GM12878 (cell line): ENCODE data around the gene GPR4. TPM values are rescaled to one million over a fixed set of nuclear protein-coding genes. Genes with fewer than 3 reads are reported as not detected.
A peak's percentile ranks its signal among the peaks of the same experiment; 100 is the strongest.

ENCODE experiments used
- ATAC-seq: fragments of 200-7000 bp; cut with Tn5 transposase; 3 replicates; pipeline ENCODE4 v1.9.1; 2020; ENCODE audit warnings: mild to moderate bottlenecking, moderate library complexity
- BruUV-seq: library from RNA; stranded (reverse); fragments of 400-500 nt; replicated peaks from 2 replicates; lab custom pipeline; 2021; lab: Mats Ljungman, UMichigan
- CTCF ChIA-PET: fragments of 300-600 bp; sonication (Branson Sonifier 250); formaldehyde crosslinking; extraction: SDS; loops from one replicate; lab custom pipeline; 2021; ENCODE audit warnings: inconsistent platforms; lab: Yijun Ruan, JAX
- POLR2A ChIA-PET: fragments of 350-600 bp; formaldehyde crosslinking; extraction: SDS; loops from one replicate; lab custom pipeline; 2021; ENCODE audit warnings: inconsistent platforms; lab: Charles Lee
- RAD21 ChIA-PET: fragments of 300-600 bp; sonication (Branson Sonifier 250); formaldehyde crosslinking; loops from one replicate; lab custom pipeline; 2023; ENCODE audit warnings: antibody characterized with exemption; ENCODE audit not compliant: unreplicated experiment; lab: Charles Lee
- SMC1A ChIA-PET: fragments of 300-600 bp; sonication (Branson Sonifier 250); formaldehyde crosslinking; loops from one replicate; lab custom pipeline; 2023; ENCODE audit not compliant: unreplicated experiment, uncharacterized antibody; lab: Charles Lee
- DNase-seq: peaks from one replicate; pipeline ENCODE4 v3.0.0-alpha.2; 2011; ENCODE audit warnings: low read depth, low spot score
- FAIRE-seq: peaks from 3 replicates; lab custom pipeline; 2011; peaks lifted over from hg19 to GRCh38; lab: Jason Lieb, UNC
- H2AFZ ChIP-seq: 2 replicates; pipeline ENCODE4 v1.6.0; 2011; ENCODE audit warnings: low read depth, low read length, control low read depth; ENCODE audit not compliant: control insufficient read depth
- H3K27ac ChIP-seq: 2 replicates; pipeline ENCODE4 v1.5.1; 2011; ENCODE audit warnings: control low read depth; ENCODE audit not compliant: control insufficient read depth, insufficient read depth
- H3K27me3 ChIP-seq, 2 experiments: replicated peaks in 1 of 2; 2 replicates each; pipeline versions ENCODE4 v1.6.0 to v1.6.1; 2011; ENCODE audit warnings: low read length in 1 of 2; ENCODE audit not compliant: control insufficient read depth in 2 of 2, insufficient read depth in 2 of 2
- H3K36me3 ChIP-seq, 2 experiments: 2 replicates each; pipeline ENCODE4 v1.5.1; 2011; ENCODE audit warnings: low read length in 1 of 2; ENCODE audit not compliant: control insufficient read depth in 2 of 2, insufficient read depth in 2 of 2
- H3K4me1 ChIP-seq: 2 replicates; pipeline ENCODE4 v1.6.1; 2011; ENCODE audit warnings: mild to moderate bottlenecking, low read length, moderate library complexity, mixed read lengths; ENCODE audit not compliant: control insufficient read depth, insufficient read depth
- H3K4me2 ChIP-seq: 2 replicates; pipeline ENCODE4 v1.6.0; 2011; ENCODE audit warnings: control low read depth; ENCODE audit not compliant: control insufficient read depth, insufficient read depth
- H3K4me3 ChIP-seq: fragments of 200-600 bp; sonication (generic); 2 replicates; pipeline ENCODE4 v1.5.1; 2016
- H3K79me2 ChIP-seq: 2 replicates; pipeline ENCODE4 v1.6.0; 2011; ENCODE audit warnings: low read length; ENCODE audit not compliant: control insufficient read depth, insufficient read depth
- H3K9ac ChIP-seq: 2 replicates; pipeline ENCODE4 v1.8.0; 2011; ENCODE audit warnings: low read length, control low read depth, mixed read lengths; ENCODE audit not compliant: control insufficient read depth, insufficient read depth
- H3K9me3 ChIP-seq: replicated peaks from 3 replicates; pipeline ENCODE4 v1.5.1; 2011; ENCODE audit warnings: mild to moderate bottlenecking, low read length; ENCODE audit not compliant: control insufficient read depth, insufficient read depth
- H4K20me1 ChIP-seq: 2 replicates; pipeline ENCODE4 v1.6.0; 2011; ENCODE audit not compliant: control insufficient read depth, insufficient read depth
- CREM ChIP-seq: IDR thresholded peaks from 2 replicates; pipeline ENCODE4 v1.6.1; 2014; ENCODE audit warnings: antibody characterized with exemption, low read depth
- HCFC1 ChIP-seq: fragments of 150-350 bp; IDR thresholded peaks from 2 replicates; pipeline ENCODE4 v1.6.1; 2014; ENCODE audit warnings: low read length
- IRF4 ChIP-seq: IDR thresholded peaks from 2 replicates; pipeline ENCODE4 v1.6.1; 2011; ENCODE audit warnings: low read depth, low read length
- KDM1A ChIP-seq: fragments of 200-600 bp; sonication (generic); IDR thresholded peaks from 2 replicates; pipeline ENCODE4 v1.6.1; 2016; ENCODE audit warnings: borderline replicate concordance
- NFYB ChIP-seq: IDR thresholded peaks from 2 replicates; pipeline ENCODE4 v1.6.1; 2011; ENCODE audit warnings: low read depth, mild to moderate bottlenecking, low read length, improper control_type of control experiment, moderate library complexity; ENCODE audit not compliant: insufficient read depth
- NR2F1 ChIP-seq: fragments of 450-650 bp; conservative IDR thresholded peaks from 2 replicates; pipeline ENCODE4 v1.6.1; 2017; ENCODE audit warnings: mild to moderate bottlenecking
- RAD21 ChIP-seq: IDR thresholded peaks from 2 replicates; pipeline ENCODE4 v1.6.1; 2011; ENCODE audit warnings: mild to moderate bottlenecking, low read depth, low read length, moderate library complexity; ENCODE audit not compliant: insufficient read depth
- SMARCA5 ChIP-seq: fragments of 450-650 bp; IDR thresholded peaks from 2 replicates; pipeline ENCODE4 v1.6.1; 2017; ENCODE audit warnings: mild to moderate bottlenecking
- SMC3 ChIP-seq: IDR thresholded peaks from 2 replicates; pipeline ENCODE4 v1.6.1; 2011; ENCODE audit warnings: low read length, improper control_type of control experiment, borderline replicate concordance
- ZNF384 ChIP-seq: IDR thresholded peaks from 2 replicates; pipeline ENCODE4 v1.6.1; 2012; ENCODE audit warnings: low read depth, mild to moderate bottlenecking, low read length, improper control_type of control experiment, borderline replicate concordance
- ZNF622 ChIP-seq: fragments of 450-650 bp; IDR thresholded peaks from 2 replicates; pipeline ENCODE4 v1.6.1; 2017; ENCODE audit warnings: mild to moderate bottlenecking, inconsistent platforms
- WGBS: methylation state at CpG from one replicate; pipeline ENCODE4 v1.1.6; 2016; ENCODE audit warnings: low lambda C conversion rate; ENCODE audit not compliant: insufficient replicate concordance, insufficient coverage; ENCODE audit errors: missing lambda C conversion rate; 5-methylcytosine and 5-hydroxymethylcytosine counted together
- in situ Hi-C: fragments of 300-500 bp; cut with MboI; formaldehyde crosslinking; loops from 9 replicates; pipeline ENCODE4 v1.14.3; 2018; ENCODE audit warnings: mixed read lengths
- intact Hi-C: fragments of 100-400 bp; cut with micrococcal nuclease; formaldehyde crosslinking; loops from one replicate; pipeline ENCODE4 v1.14.2; 2022; ENCODE audit not compliant: unreplicated experiment
- polyA plus RNA-seq, 11 experiments: library from polyadenylated mRNA; depleted of rRNA in 4 of 11; unstranded in 6 of 11; stranded (reverse) in 5 of 11; fragments of >200 nt; fragmentation: Nextera tagmentation in 4 of 11; fragmentation: Illumina TruSeq in 1 of 11; extraction: Ambion mirVana in 4 of 11; extraction: Trizol in 1 of 11; gene quantifications; 1 replicate in 1 of 11; 2 replicates in 10 of 11; pipeline versions ENCODE4 v1.2.1 to v1.2.3, GENCODE V29; 2011 to 2016; ENCODE audit warnings: inconsistent platforms in 2 of 11, missing spikeins in 2 of 11, low read depth in 1 of 11
- total RNA-seq, 4 experiments: library from RNA; depleted of rRNA in 3 of 4; stranded (reverse); fragments of >200 nt in 3 of 4; fragmentation: Illumina TruSeq in 1 of 4; extraction: Trizol in 1 of 4; gene quantifications; 2 replicates each; pipeline versions ENCODE4 v1.2.1 to v1.2.3, GENCODE V29; 2013 to 2021
- TF ChIP-seq, protein P1 (sequence below): fragments of 450-650 bp; IDR thresholded peaks from 2 replicates; pipeline ENCODE4 v1.6.1; 2018; ENCODE audit warnings: mild to moderate bottlenecking, low read depth, moderate library complexity; ENCODE audit not compliant: partially characterized antibody
- TF ChIP-seq, protein P2 (sequence below): fragments of 450-650 bp; IDR thresholded peaks from 2 replicates; pipeline ENCODE4 v1.6.1; 2017; ENCODE audit warnings: mild to moderate bottlenecking
- TF ChIP-seq, protein P3 (sequence below): fragments of 450-650 bp; IDR thresholded peaks from 2 replicates; pipeline ENCODE4 v1.6.1; 2016; ENCODE audit warnings: mild to moderate bottlenecking
- TF ChIP-seq, protein P4 (sequence below), 3 experiments: IDR thresholded peaks in 2 of 3; conservative IDR thresholded peaks in 1 of 3; 2 replicates each; pipeline ENCODE4 v1.5.1; 2011; ENCODE audit warnings: low read depth in 3 of 3, low read length in 3 of 3, mild to moderate bottlenecking in 3 of 3, control low read depth in 2 of 3, moderate library complexity in 2 of 3, inconsistent platforms in 1 of 3, mixed read lengths in 1 of 3; ENCODE audit not compliant: control insufficient read depth in 2 of 3, insufficient read depth in 1 of 3; ENCODE audit errors: extremely low read depth in 1 of 3

The GPR4 gene
- total and polyA plus RNA-seq, 10 of the 15 experiments (the other 5 are each of a cell fraction or from before 2014, with no cell fraction given), result not detected

- Histone ChIP-seq H3K4me3 (no peak overlapping the region), H3K4me2 (no peak overlapping the region), H4K20me1 (no peaks in the 10 kb centered on the region), H3K4me1 (peaks cover 1% of the 10 kb centered on the region; the same call in 1 of the 2 replicates), H3K27me3 (no peaks in the 10 kb centered on the region), H3K27ac (no peak overlapping the region), H3K9ac (no peak overlapping the region), H3K79me2 (peaks cover 17% of the 10 kb centered on the region), H3K36me3 (no peaks in the 10 kb centered on the region; a peak in 2 of 4 replicates), H3K9me3 (no peaks in the 10 kb centered on the region; the same call in 2 of the 3 replicates), H2AFZ (no peak overlapping the region)
- no peak for DNase-seq
- intact Hi-C loops (loop anchor here (5.0 kb wide), 1 partner anchor 73 kb away; the partner anchor contains the start of genes PPM1N and RTN2), in situ Hi-C loops (no loop called here)
- peak; percentile 97 for ATAC-seq
- FAIRE-seq, result peak; percentile 85
- ChIA-PET SMC1A (no interaction called here), CTCF (interaction anchor here (0.6 to 2.3 kb wide), 6 partner anchors 12 to 84 kb away, joined by 3 to 9 read pairs (median 4); no protein-coding TSS in a partner anchor), POLR2A (no interaction called here), RAD21 (interaction anchor here (1.2 to 1.5 kb wide), 2 partner anchors 75 to 131 kb away, joined by 3 to 4 read pairs; no protein-coding TSS in a partner anchor)
- no TSS peak for BruUV-seq
- 44% methylated on average over 15 of the region's 15 CpGs for WGBS
- TF ChIP-seq NFYB (no peak), RAD21 (peak; percentile 82), CREM (no peak), ZNF622 (no peak), ZNF384 (no peak), KDM1A (no peak), HCFC1 (no peak), SMC3 (peak; percentile 70; the same call in 1 of the 2 replicates), IRF4 (no peak), NR2F1 (peak; percentile 73), SMARCA5 (0 out of 2 replicates have a peak, but pooled peaks have one; percentile 27)
- TF ChIP-seq, protein P1, sequence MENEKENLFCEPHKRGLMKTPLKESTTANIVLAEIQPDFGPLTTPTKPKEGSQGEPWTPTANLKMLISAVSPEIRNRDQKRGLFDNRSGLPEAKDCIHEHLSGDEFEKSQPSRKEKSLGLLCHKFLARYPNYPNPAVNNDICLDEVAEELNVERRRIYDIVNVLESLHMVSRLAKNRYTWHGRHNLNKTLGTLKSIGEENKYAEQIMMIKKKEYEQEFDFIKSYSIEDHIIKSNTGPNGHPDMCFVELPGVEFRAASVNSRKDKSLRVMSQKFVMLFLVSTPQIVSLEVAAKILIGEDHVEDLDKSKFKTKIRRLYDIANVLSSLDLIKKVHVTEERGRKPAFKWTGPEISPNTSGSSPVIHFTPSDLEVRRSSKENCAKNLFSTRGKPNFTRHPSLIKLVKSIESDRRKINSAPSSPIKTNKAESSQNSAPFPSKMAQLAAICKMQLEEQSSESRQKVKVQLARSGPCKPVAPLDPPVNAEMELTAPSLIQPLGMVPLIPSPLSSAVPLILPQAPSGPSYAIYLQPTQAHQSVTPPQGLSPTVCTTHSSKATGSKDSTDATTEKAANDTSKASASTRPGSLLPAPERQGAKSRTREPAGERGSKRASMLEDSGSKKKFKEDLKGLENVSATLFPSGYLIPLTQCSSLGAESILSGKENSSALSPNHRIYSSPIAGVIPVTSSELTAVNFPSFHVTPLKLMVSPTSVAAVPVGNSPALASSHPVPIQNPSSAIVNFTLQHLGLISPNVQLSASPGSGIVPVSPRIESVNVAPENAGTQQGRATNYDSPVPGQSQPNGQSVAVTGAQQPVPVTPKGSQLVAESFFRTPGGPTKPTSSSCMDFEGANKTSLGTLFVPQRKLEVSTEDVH, result no peak
- TF ChIP-seq, protein P2, sequence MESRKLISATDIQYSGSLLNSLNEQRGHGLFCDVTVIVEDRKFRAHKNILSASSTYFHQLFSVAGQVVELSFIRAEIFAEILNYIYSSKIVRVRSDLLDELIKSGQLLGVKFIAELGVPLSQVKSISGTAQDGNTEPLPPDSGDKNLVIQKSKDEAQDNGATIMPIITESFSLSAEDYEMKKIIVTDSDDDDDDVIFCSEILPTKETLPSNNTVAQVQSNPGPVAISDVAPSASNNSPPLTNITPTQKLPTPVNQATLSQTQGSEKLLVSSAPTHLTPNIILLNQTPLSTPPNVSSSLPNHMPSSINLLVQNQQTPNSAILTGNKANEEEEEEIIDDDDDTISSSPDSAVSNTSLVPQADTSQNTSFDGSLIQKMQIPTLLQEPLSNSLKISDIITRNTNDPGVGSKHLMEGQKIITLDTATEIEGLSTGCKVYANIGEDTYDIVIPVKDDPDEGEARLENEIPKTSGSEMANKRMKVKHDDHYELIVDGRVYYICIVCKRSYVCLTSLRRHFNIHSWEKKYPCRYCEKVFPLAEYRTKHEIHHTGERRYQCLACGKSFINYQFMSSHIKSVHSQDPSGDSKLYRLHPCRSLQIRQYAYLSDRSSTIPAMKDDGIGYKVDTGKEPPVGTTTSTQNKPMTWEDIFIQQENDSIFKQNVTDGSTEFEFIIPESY, result 0 out of 2 replicates have a peak, but pooled peaks have one; percentile 35
- TF ChIP-seq, protein P3, sequence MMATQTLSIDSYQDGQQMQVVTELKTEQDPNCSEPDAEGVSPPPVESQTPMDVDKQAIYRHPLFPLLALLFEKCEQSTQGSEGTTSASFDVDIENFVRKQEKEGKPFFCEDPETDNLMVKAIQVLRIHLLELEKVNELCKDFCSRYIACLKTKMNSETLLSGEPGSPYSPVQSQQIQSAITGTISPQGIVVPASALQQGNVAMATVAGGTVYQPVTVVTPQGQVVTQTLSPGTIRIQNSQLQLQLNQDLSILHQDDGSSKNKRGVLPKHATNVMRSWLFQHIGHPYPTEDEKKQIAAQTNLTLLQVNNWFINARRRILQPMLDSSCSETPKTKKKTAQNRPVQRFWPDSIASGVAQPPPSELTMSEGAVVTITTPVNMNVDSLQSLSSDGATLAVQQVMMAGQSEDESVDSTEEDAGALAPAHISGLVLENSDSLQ, result peak; percentile 59
- TF ChIP-seq, protein P4, sequence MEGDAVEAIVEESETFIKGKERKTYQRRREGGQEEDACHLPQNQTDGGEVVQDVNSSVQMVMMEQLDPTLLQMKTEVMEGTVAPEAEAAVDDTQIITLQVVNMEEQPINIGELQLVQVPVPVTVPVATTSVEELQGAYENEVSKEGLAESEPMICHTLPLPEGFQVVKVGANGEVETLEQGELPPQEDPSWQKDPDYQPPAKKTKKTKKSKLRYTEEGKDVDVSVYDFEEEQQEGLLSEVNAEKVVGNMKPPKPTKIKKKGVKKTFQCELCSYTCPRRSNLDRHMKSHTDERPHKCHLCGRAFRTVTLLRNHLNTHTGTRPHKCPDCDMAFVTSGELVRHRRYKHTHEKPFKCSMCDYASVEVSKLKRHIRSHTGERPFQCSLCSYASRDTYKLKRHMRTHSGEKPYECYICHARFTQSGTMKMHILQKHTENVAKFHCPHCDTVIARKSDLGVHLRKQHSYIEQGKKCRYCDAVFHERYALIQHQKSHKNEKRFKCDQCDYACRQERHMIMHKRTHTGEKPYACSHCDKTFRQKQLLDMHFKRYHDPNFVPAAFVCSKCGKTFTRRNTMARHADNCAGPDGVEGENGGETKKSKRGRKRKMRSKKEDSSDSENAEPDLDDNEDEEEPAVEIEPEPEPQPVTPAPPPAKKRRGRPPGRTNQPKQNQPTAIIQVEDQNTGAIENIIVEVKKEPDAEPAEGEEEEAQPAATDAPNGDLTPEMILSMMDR (IDR thresholded peaks at IDR 0.05 in 2 of 3, conservative IDR thresholded peaks at IDR 0.05 in 1 of 3; ENCODE audit: control insufficient read depth in 2 of 3, extremely low read depth in 1 of 3, insufficient read depth in 1 of 3, low read depth in 3 of 3, low read length in 3 of 3), result peak; percentile 81 to 89 (median 87); a peak in 5 of 6 replicates
Observed at GRCh38 chr19:45569619-45570421, 32.2 kb downstream of the GPR4 start.
